Stimulated activated CD4-positive, alpha-beta T cell treated with anti-CD3 and anti-CD28 coated beads, Interleukin-4, amount 100 ng/mL, for 4 hours (primary cell): ENCODE measurements around the gene SCOC.
"Not testable (repeated sequence)": the region's sequence is repeated elsewhere in the genome, so short reads cannot be mapped to it uniquely, and the experiment has no call there.

ENCODE experiments used
- DNase-seq, 2 experiments: peaks; one replicate each; pipeline ENCODE4 v3.0.0-alpha.2; 2020

SCOC gene

GRCh38 chr4:140363051-140363450 is 10.4 kb upstream of the SCOC start:
- no peak for DNase-seq

GRCh38 chr4:140363558-140363957 is 9.9 kb upstream of the SCOC start:
- no peak for DNase-seq

- DNase-seq: no peak
These were observed 5.7 kb upstream of the SCOC start for GRCh38 chr4:140367738-140368137.

GRCh38 chr4:140368686-140369085 is 4.8 kb upstream of the SCOC start:
- DNase-seq: no peak

- peak in 1 of 2 experiments; percentile 23 for DNase-seq
These were observed 607 bp upstream of the SCOC start for GRCh38 chr4:140372751-140373327.

GRCh38 chr4:140374130-140374477 is 658 bp downstream of the SCOC start:
- DNase-seq: no peak

GRCh38 chr4:140382732-140383131 is 9.3 kb downstream of the SCOC start:
- DNase-seq: no peak

- DNase-seq: no peak
These were observed 14.6 kb downstream of the SCOC start for GRCh38 chr4:140388015-140388414.

- DNase-seq: no peak
These were observed 22.2 kb downstream of the SCOC start for GRCh38 chr4:140395668-140396067.

GRCh38 chr4:140400111-140400510 is 26.7 kb downstream of the SCOC start:
- DNase-seq: no peak

- no peak for DNase-seq
These were observed 32.8 kb downstream of the SCOC start for GRCh38 chr4:140406292-140406691.

GRCh38 chr4:140408974-140409373 is 35.5 kb downstream of the SCOC start:
- DNase-seq: no peak

- DNase-seq: not testable (repeated sequence)
These were observed 39.9 kb downstream of the SCOC start for GRCh38 chr4:140413130-140413969.

- no peak for DNase-seq
These were observed 49.7 kb downstream of the SCOC start for GRCh38 chr4:140423106-140423505.

GRCh38 chr4:140426610-140427105 is 53.2 kb downstream of the SCOC start:
- no peak for DNase-seq

- peak; percentile 32 to 55 for DNase-seq
These were observed 53.9 kb downstream of the SCOC start, which contains the start of gene CLGN for GRCh38 chr4:140427106-140427918. CLGN (minus strand) TSS chr4:140427648; CDS start chr4:140413078, 14,570 bp downstream.

- DNase-seq: no peak
These were observed 54.5 kb downstream of the SCOC start for GRCh38 chr4:140427919-140428471.
